ENCODE results near the gene AAK1. TPM values are rescaled to one million over a fixed set of nuclear protein-coding genes. Genes with fewer than 3 reads are reported as not detected.

Gene AAK1
- total and polyA plus RNA-seq, 2 experiments from 2014 or later: 39.0 to 52.4 TPM

GRCh38 chr2:69565431-69565839, 78.1 kb downstream of the AAK1 start:
- no peaks in the 10 kb centered on the region for H3K36me3 ChIP-seq (ENCODE audit: insufficient read depth)
- H3K27me3 ChIP-seq (ENCODE audit: insufficient read depth): no peaks in the 10 kb centered on the region
- no peaks in the 10 kb centered on the region for H3K27me3 Mint-ChIP-seq (ENCODE audit: insufficient read depth, low read depth, poor library complexity)
- H3K4me1 ChIP-seq (ENCODE audit: insufficient read depth): peaks cover 7% of the 10 kb centered on the region; the same call in 1 of the 2 replicates
- ATAC-seq (peak; percentile 95), DNase-seq (ENCODE audit: low spot score) (peak; percentile 88)
- no peak overlapping the region for H3K4me2 ChIP-seq
- H3K4me3 ChIP-seq: no peak overlapping the region
- H3K27ac ChIP-seq (ENCODE audit: low read depth): no peak overlapping the region
- no peaks in the 10 kb centered on the region for H3K36me3 Mint-ChIP-seq (ENCODE audit: low read depth)
- H3F3A ChIP-seq (replicated peaks; ENCODE audit: low read depth): no peaks in the 10 kb centered on the region
- TF ChIP-seq STAT1 (IDR thresholded peaks at IDR 0.05; ENCODE audit: unreplicated experiment) (no peak), ZNF114 (CRISPR knock-in tag; IDR thresholded peaks at IDR 0.05) (no peak), CTCF (conservative IDR thresholded peaks at IDR 0.05; ENCODE audit: low read depth in 2 of 2) (peak; percentile 85 to 94), POLR2AphosphoS5 (IDR thresholded peaks at IDR 0.05; ENCODE audit: low read depth) (no peak)
- no peaks in the 10 kb centered on the region; the same call in 1 of the 2 replicates for H4K20me1 ChIP-seq (replicated peaks; ENCODE audit: insufficient read depth)
- no peak overlapping the region for H2AFZ ChIP-seq
- H3K27ac Mint-ChIP-seq: no peak overlapping the region
- peaks cover 4% of the 10 kb centered on the region; the same call in 2 of the 3 replicates for H3K4me1 Mint-ChIP-seq
- H3K4me3 Mint-ChIP-seq: no peak overlapping the region
- peaks cover 16% of the 10 kb centered on the region for H3K79me2 ChIP-seq (replicated peaks; ENCODE audit: insufficient read depth)
- no peaks in the 10 kb centered on the region for H3K9me2 ChIP-seq (ENCODE audit: insufficient read depth)
- H3K9me3 Mint-ChIP-seq: no peaks in the 10 kb centered on the region

DNA sequence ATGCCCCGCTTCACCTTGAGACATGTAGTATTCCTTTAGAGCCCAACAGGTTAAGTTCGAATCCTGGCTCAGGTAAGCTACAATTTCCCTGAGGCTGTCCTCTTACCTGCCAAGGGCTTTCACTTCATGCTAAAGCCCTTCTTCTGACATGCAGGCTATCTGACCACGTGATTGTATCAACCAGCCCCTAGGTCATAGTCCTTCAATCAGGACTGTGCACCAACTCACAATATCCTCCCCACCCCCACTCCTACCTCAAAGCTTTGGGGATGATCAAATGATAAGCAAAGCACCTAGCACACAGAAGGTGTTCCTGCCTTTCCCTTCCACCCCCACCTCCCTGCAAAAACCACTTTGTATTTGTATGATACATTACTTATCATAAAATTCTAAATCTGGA, 78.9 kb downstream of the AAK1 start:
- no peaks in the 10 kb centered on the region for H3K27me3 ChIP-seq (ENCODE audit: insufficient read depth)
- Mint-ChIP-seq H3K4me1 (peaks cover 9% of the 10 kb centered on the region), H3K9me3 (no peaks in the 10 kb centered on the region), H3K27me3 (ENCODE audit: insufficient read depth, low read depth, poor library complexity) (no peaks in the 10 kb centered on the region), H3K27ac (no peak overlapping the region), H3K4me3 (no peak overlapping the region), H3K36me3 (ENCODE audit: low read depth) (no peaks in the 10 kb centered on the region)
- H4K20me1 ChIP-seq (replicated peaks; ENCODE audit: insufficient read depth): no peaks in the 10 kb centered on the region; the same call in 1 of the 2 replicates
- H3K9me2 ChIP-seq (ENCODE audit: insufficient read depth): no peaks in the 10 kb centered on the region
- H3F3A ChIP-seq (replicated peaks; ENCODE audit: low read depth): no peaks in the 10 kb centered on the region
- no peak overlapping the region for H3K4me3 ChIP-seq
- peaks cover 13% of the 10 kb centered on the region; the same call in 1 of the 2 replicates for H3K4me1 ChIP-seq (ENCODE audit: insufficient read depth)
- H3K4me2 ChIP-seq: no peak overlapping the region
- H2AFZ ChIP-seq: no peak overlapping the region
- ATAC-seq: no peak
- DNase-seq (ENCODE audit: low spot score): no peak
- H3K36me3 ChIP-seq (ENCODE audit: insufficient read depth): no peaks in the 10 kb centered on the region
- H3K79me2 ChIP-seq (replicated peaks; ENCODE audit: insufficient read depth): peaks cover 16% of the 10 kb centered on the region
- H3K27ac ChIP-seq (ENCODE audit: low read depth): no peak overlapping the region
- TF ChIP-seq, protein P1, sequence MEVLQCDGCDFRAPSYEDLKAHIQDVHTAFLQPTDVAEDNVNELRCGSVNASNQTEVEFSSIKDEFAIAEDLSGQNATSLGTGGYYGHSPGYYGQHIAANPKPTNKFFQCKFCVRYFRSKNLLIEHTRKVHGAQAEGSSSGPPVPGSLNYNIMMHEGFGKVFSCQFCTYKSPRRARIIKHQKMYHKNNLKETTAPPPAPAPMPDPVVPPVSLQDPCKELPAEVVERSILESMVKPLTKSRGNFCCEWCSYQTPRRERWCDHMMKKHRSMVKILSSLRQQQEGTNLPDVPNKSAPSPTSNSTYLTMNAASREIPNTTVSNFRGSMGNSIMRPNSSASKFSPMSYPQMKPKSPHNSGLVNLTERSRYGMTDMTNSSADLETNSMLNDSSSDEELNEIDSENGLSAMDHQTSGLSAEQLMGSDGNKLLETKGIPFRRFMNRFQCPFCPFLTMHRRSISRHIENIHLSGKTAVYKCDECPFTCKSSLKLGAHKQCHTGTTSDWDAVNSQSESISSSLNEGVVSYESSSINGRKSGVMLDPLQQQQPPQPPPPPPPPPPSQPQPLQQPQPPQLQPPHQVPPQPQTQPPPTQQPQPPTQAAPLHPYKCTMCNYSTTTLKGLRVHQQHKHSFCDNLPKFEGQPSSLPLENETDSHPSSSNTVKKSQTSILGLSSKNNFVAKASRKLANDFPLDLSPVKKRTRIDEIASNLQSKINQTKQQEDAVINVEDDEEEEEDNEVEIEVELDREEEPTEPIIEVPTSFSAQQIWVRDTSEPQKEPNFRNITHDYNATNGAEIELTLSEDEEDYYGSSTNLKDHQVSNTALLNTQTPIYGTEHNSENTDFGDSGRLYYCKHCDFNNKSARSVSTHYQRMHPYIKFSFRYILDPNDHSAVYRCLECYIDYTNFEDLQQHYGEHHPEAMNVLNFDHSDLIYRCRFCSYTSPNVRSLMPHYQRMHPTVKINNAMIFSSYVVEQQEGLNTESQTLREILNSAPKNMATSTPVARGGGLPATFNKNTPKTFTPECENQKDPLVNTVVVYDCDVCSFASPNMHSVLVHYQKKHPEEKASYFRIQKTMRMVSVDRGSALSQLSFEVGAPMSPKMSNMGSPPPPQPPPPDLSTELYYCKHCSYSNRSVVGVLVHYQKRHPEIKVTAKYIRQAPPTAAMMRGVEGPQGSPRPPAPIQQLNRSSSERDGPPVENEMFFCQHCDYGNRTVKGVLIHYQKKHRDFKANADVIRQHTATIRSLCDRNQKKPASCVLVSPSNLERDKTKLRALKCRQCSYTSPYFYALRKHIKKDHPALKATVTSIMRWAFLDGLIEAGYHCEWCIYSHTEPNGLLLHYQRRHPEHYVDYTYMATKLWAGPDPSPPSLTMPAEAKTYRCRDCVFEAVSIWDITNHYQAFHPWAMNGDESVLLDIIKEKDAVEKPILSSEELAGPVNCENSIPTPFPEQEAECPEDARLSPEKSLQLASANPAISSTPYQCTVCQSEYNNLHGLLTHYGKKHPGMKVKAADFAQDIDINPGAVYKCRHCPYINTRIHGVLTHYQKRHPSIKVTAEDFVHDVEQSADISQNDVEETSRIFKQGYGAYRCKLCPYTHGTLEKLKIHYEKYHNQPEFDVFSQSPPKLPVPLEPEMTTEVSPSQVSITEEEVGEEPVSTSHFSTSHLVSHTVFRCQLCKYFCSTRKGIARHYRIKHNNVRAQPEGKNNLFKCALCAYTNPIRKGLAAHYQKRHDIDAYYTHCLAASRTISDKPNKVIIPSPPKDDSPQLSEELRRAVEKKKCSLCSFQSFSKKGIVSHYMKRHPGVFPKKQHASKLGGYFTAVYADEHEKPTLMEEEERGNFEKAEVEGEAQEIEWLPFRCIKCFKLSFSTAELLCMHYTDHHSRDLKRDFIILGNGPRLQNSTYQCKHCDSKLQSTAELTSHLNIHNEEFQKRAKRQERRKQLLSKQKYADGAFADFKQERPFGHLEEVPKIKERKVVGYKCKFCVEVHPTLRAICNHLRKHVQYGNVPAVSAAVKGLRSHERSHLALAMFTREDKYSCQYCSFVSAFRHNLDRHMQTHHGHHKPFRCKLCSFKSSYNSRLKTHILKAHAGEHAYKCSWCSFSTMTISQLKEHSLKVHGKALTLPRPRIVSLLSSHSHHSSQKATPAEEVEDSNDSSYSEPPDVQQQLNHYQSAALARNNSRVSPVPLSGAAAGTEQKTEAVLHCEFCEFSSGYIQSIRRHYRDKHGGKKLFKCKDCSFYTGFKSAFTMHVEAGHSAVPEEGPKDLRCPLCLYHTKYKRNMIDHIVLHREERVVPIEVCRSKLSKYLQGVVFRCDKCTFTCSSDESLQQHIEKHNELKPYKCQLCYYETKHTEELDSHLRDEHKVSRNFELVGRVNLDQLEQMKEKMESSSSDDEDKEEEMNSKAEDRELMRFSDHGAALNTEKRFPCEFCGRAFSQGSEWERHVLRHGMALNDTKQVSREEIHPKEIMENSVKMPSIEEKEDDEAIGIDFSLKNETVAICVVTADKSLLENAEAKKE (CRISPR knock-in tag; IDR thresholded peaks at IDR 0.05): no peak
- TF ChIP-seq ZNF114 (CRISPR knock-in tag; IDR thresholded peaks at IDR 0.05) (no peak), JUNB (IDR thresholded peaks at IDR 0.05; ENCODE audit: unreplicated experiment) (no peak), CREB1 (CRISPR knock-in tag; IDR thresholded peaks at IDR 0.05; ENCODE audit: low read depth) (no peak), NANOG (IDR thresholded peaks at IDR 0.05; ENCODE audit: borderline replicate concordance) (no peak), POLR2AphosphoS5 (IDR thresholded peaks at IDR 0.05; ENCODE audit: low read depth) (no peak), CTCF (conservative IDR thresholded peaks at IDR 0.05; ENCODE audit: low read depth in 2 of 2) (no peak)
- TF ChIP-seq, protein P2, sequence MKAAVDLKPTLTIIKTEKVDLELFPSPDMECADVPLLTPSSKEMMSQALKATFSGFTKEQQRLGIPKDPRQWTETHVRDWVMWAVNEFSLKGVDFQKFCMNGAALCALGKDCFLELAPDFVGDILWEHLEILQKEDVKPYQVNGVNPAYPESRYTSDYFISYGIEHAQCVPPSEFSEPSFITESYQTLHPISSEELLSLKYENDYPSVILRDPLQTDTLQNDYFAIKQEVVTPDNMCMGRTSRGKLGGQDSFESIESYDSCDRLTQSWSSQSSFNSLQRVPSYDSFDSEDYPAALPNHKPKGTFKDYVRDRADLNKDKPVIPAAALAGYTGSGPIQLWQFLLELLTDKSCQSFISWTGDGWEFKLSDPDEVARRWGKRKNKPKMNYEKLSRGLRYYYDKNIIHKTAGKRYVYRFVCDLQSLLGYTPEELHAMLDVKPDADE (IDR thresholded peaks at IDR 0.05): no peak

Data from GM23338 (cell line).